Panc1 (cell line): ENCODE data around the gene SIK3. TPM values are rescaled to one million over a fixed set of nuclear protein-coding genes. Genes with fewer than 3 reads are reported as not detected.

Experiments used
- ATAC-seq: fragments of 200-7000 bp; cut with Tn5 transposase; 2 replicates; pipeline ENCODE4 v1.9.1; 2020; ENCODE audit warnings: mild to moderate bottlenecking, moderate library complexity
- BruUV-seq: library from RNA; stranded (reverse); fragments of 400-500 nt; replicated peaks from 2 replicates; lab custom pipeline; 2021; lab: Mats Ljungman, UMichigan
- CTCF ChIA-PET: fragments of 300-600 bp; sonication (Branson Sonifier 250); formaldehyde crosslinking; loops from one replicate; lab custom pipeline; 2022; ENCODE audit warnings: antibody characterized with exemption; lab: Charles Lee
- POLR2A ChIA-PET: fragments of 300-600 bp; sonication (Branson Sonifier 250); formaldehyde crosslinking; loops from one replicate; lab custom pipeline; 2022; ENCODE audit warnings: antibody characterized with exemption; lab: Charles Lee
- DNase-seq: peaks from one replicate; pipeline ENCODE4 v3.0.0-alpha.2; 2010; ENCODE audit warnings: low read depth, low spot score
- H3K27ac ChIP-seq: 2 replicates; pipeline ENCODE4 v1.5.1; 2011; ENCODE audit warnings: mild to moderate bottlenecking, low read length, inconsistent platforms
- H3K27me3 ChIP-seq: fragments of 200-500 bp; sonication (Bioruptor generic); 2 replicates; pipeline ENCODE4 v1.6.0; 2014; ENCODE audit warnings: low read length, inconsistent platforms; ENCODE audit not compliant: control insufficient read depth, insufficient read depth
- H3K36me3 ChIP-seq: fragments of 200-500 bp; sonication (Bioruptor generic); 2 replicates; pipeline ENCODE4 v1.5.1; 2014; ENCODE audit warnings: inconsistent platforms, mild to moderate bottlenecking, low read length, moderate library complexity; ENCODE audit not compliant: control insufficient read depth, insufficient read depth
- H3K4me1 ChIP-seq: 2 replicates; pipeline ENCODE4 v1.5.1; 2011; ENCODE audit warnings: inconsistent platforms, mild to moderate bottlenecking, low read length, moderate library complexity; ENCODE audit not compliant: control insufficient read depth, insufficient read depth
- H3K4me3 ChIP-seq, 2 experiments: 2 replicates each; pipeline ENCODE4 v1.5.1; 2011 to 2012; ENCODE audit warnings: low read depth in 2 of 2, low read length in 2 of 2, mild to moderate bottlenecking in 2 of 2, inconsistent platforms in 1 of 2, moderate library complexity in 1 of 2
- H3K9me3 ChIP-seq: fragments of 200-500 bp; sonication (Bioruptor generic); 2 replicates; pipeline ENCODE4 v1.5.1; 2014; ENCODE audit warnings: low read depth, mild to moderate bottlenecking, inconsistent platforms, low read length, moderate library complexity; ENCODE audit not compliant: control insufficient read depth, insufficient read depth
- POLR2AphosphoS5 ChIP-seq: IDR thresholded peaks from 2 replicates; pipeline ENCODE4 v1.6.1; 2012; ENCODE audit warnings: mild to moderate bottlenecking, low read depth, low read length, moderate library complexity
- SIN3A ChIP-seq: IDR thresholded peaks from 2 replicates; pipeline ENCODE4 v1.6.1; 2012; ENCODE audit warnings: low read depth, mild to moderate bottlenecking, low read length, moderate library complexity, borderline replicate concordance; ENCODE audit not compliant: insufficient read depth
- TCF7L2 ChIP-seq: IDR thresholded peaks from 2 replicates; pipeline ENCODE4 v1.6.1; 2011; ENCODE audit warnings: mild to moderate bottlenecking, low read depth, low read length, inconsistent platforms
- in situ Hi-C: cut with HindIII; loops from 2 replicates; pipeline ENCODE4 v1.10.0; 2016; ENCODE audit warnings: low sequenced_read_pairs, low pct_unique_long_range_greater_than_20kb
- intact Hi-C: fragments of 100-400 bp; cut with micrococcal nuclease; formaldehyde crosslinking; loops from one replicate; pipeline ENCODE4 v1.10.0; 2022; ENCODE audit not compliant: unreplicated experiment
- total RNA-seq: library from RNA; stranded (reverse); gene quantifications from one replicate; pipeline ENCODE4 v1.2.1, GENCODE V29; 2021; ENCODE audit not compliant: unreplicated experiment
- TF ChIP-seq, protein P1 (sequence below): fragments of 450-650 bp; IDR thresholded peaks from 2 replicates; pipeline ENCODE4 v1.5.1; 2017; ENCODE audit warnings: mild to moderate bottlenecking
- TF ChIP-seq, protein P2 (sequence below), 2 experiments: IDR thresholded peaks; 2 replicates each; pipeline ENCODE4 v1.6.1; 2011 to 2012; ENCODE audit warnings: low read depth in 2 of 2, control low read depth in 1 of 2, low read length in 1 of 2, mild to moderate bottlenecking in 1 of 2, moderate library complexity in 1 of 2; ENCODE audit not compliant: insufficient read depth in 1 of 2

Gene SIK3
- total RNA-seq, 1 experiment from 2014 or later, result 39.7 TPM

DNA sequence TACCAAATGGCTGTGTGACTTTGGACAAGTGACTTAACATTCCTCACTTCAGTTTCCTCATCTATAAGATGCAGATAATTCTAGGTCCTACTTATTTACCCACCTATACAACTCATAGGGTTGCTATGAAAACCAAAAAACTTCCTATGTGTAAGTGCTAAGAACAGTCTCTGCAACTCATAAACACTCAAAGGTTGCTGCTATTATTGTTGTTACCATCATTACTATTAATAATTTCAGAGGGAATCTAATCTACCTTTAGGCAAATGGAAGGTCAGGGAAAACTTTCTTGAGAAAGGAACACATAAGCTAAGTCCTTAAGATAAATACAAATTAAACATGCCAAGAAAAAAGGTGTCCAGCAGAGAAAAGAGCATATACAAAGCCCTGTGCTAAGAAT lies 40.5 kb downstream of the SIK3 start:
- intact Hi-C loops (no loop called here), in situ Hi-C loops (no loop called here)
- no peak overlapping the region for H3K4me3 ChIP-seq
- H3K27ac ChIP-seq, result no peak overlapping the region
- no TSS peak for BruUV-seq
- H3K27me3 ChIP-seq, result no peaks in the 10 kb centered on the region
- peaks cover 8% of the 10 kb centered on the region; the same call in 1 of the 2 replicates for H3K4me1 ChIP-seq
- CTCF ChIA-PET, result interaction anchor here (0.7 kb wide), 1 partner anchor 31 kb away, joined by 3 read pairs; no protein-coding TSS in a partner anchor
- no peaks in the 10 kb centered on the region for H3K36me3 ChIP-seq
- POLR2A ChIA-PET, result no interaction called here
- ATAC-seq, result no peak
- no peak for DNase-seq
- no peaks in the 10 kb centered on the region for H3K9me3 ChIP-seq
- no peak for TF ChIP-seq SIN3A

DNA sequence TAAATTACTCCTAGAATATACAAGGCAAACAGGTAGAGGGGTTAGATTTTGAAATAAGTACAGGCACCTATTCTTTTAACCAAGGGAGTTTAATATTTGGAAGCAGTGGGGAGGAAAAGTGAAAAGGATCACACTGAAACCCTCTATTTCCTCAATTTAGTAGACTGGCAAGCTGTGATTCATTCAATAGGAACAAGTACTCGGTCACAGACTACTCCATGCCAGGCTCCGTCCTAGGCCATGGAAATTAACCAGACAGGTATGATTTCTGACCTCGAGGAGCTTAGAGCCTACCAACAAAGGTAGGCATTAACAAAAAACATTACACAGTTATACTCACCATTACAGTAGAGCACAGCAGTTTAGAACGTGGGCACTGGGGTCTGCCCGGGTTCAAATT lies 40.9 kb downstream of the SIK3 start:
- Histone ChIP-seq H3K4me3 (no peak overlapping the region), H3K4me1 (peaks cover 8% of the 10 kb centered on the region; the same call in 1 of the 2 replicates), H3K27ac (no peak overlapping the region), H3K27me3 (no peaks in the 10 kb centered on the region), H3K36me3 (no peaks in the 10 kb centered on the region), H3K9me3 (no peaks in the 10 kb centered on the region)
- TF ChIP-seq SIN3A (no peak), TCF7L2 (no peak), POLR2AphosphoS5 (no peak)
- TF ChIP-seq, protein P1, sequence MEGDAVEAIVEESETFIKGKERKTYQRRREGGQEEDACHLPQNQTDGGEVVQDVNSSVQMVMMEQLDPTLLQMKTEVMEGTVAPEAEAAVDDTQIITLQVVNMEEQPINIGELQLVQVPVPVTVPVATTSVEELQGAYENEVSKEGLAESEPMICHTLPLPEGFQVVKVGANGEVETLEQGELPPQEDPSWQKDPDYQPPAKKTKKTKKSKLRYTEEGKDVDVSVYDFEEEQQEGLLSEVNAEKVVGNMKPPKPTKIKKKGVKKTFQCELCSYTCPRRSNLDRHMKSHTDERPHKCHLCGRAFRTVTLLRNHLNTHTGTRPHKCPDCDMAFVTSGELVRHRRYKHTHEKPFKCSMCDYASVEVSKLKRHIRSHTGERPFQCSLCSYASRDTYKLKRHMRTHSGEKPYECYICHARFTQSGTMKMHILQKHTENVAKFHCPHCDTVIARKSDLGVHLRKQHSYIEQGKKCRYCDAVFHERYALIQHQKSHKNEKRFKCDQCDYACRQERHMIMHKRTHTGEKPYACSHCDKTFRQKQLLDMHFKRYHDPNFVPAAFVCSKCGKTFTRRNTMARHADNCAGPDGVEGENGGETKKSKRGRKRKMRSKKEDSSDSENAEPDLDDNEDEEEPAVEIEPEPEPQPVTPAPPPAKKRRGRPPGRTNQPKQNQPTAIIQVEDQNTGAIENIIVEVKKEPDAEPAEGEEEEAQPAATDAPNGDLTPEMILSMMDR, result no peak
- TF ChIP-seq, protein P2, sequence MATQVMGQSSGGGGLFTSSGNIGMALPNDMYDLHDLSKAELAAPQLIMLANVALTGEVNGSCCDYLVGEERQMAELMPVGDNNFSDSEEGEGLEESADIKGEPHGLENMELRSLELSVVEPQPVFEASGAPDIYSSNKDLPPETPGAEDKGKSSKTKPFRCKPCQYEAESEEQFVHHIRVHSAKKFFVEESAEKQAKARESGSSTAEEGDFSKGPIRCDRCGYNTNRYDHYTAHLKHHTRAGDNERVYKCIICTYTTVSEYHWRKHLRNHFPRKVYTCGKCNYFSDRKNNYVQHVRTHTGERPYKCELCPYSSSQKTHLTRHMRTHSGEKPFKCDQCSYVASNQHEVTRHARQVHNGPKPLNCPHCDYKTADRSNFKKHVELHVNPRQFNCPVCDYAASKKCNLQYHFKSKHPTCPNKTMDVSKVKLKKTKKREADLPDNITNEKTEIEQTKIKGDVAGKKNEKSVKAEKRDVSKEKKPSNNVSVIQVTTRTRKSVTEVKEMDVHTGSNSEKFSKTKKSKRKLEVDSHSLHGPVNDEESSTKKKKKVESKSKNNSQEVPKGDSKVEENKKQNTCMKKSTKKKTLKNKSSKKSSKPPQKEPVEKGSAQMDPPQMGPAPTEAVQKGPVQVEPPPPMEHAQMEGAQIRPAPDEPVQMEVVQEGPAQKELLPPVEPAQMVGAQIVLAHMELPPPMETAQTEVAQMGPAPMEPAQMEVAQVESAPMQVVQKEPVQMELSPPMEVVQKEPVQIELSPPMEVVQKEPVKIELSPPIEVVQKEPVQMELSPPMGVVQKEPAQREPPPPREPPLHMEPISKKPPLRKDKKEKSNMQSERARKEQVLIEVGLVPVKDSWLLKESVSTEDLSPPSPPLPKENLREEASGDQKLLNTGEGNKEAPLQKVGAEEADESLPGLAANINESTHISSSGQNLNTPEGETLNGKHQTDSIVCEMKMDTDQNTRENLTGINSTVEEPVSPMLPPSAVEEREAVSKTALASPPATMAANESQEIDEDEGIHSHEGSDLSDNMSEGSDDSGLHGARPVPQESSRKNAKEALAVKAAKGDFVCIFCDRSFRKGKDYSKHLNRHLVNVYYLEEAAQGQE (IDR thresholded peaks at IDR 0.05; ENCODE audit: insufficient read depth in 1 of 2, low read depth in 2 of 2, low read length in 1 of 2), result no peak
- ATAC-seq, result no peak
- no peak for DNase-seq
- CTCF ChIA-PET, result interaction anchor here (0.7 kb wide), 1 partner anchor 30 kb away, joined by 3 read pairs; no protein-coding TSS in a partner anchor
- in situ Hi-C loops, result no loop called here
- intact Hi-C loops, result no loop called here
- POLR2A ChIA-PET, result no interaction called here
- no TSS peak for BruUV-seq

DNA sequence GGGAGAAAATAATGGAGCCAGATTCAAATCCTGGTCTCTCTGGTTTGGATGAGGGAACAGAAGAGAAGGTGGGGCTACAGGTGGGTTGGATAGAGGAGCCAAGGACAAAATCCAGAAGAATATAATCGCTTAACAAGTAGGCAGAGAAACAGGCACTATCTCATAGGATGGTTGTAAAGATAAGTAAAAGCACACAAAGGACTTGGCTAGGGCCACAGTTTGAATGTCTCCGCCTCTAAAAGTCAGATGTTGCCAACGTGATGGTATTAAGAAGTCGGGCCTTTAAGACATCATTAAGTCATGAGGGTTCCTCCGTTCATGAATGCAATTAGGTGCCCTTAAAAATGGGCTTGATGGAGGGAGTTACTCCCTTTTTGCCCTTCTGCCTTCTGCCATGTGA lies 42.8 kb downstream of the SIK3 start:
- no TSS peak for BruUV-seq
- POLR2A ChIA-PET, result interaction anchor here (0.6 kb wide), 1 partner anchor 1119 kb away, joined by 3 read pairs; no protein-coding TSS in a partner anchor
- Histone ChIP-seq H3K36me3 (no peaks in the 10 kb centered on the region), H3K4me1 (peaks cover 8% of the 10 kb centered on the region; the same call in 1 of the 2 replicates), H3K9me3 (no peaks in the 10 kb centered on the region), H3K27me3 (no peaks in the 10 kb centered on the region), H3K27ac (no peak overlapping the region), H3K4me3 (no peak overlapping the region)
- CTCF ChIA-PET, result no interaction called here
- in situ Hi-C loops, result no loop called here
- TF ChIP-seq TCF7L2 (no peak), SIN3A (no peak), POLR2AphosphoS5 (no peak)
- TF ChIP-seq, protein P1, result no peak
- TF ChIP-seq, protein P2 (IDR thresholded peaks at IDR 0.05; ENCODE audit: insufficient read depth in 1 of 2, low read depth in 2 of 2, low read length in 1 of 2), result no peak
- DNase-seq, result no peak
- intact Hi-C loops, result no loop called here
- ATAC-seq, result no peak
